Camera-type eye (tissue), 1 donor: ENCODE data around the gene CASP2. TPM values are rescaled to one million over a fixed set of nuclear protein-coding genes. Genes with fewer than 3 reads are reported as not detected.

Source experiments
- total RNA-seq: library from RNA; depleted of rRNA; stranded (reverse); fragments of >200 nt; gene quantifications from one replicate; pipeline ENCODE4 v1.2.3, GENCODE V29; 2014

CASP2 gene
- 36.0 TPM for total RNA-seq

GRCh38 chr7:143287935-143288826 lies at the start of gene CASP2:
TSS of gene CASP2 (plus strand) at chr7:143288351. CDS start at chr7:143288456, 105 bp downstream.

GRCh38 chr7:143263266-143264195 lies 24.6 kb upstream of the CASP2 start, which contains the start of gene GSTK1:
TSS of gene GSTK1 (plus strand) at chr7:143263441. CDS start at chr7:143263514, 73 bp downstream.

GRCh38 chr7:143284591-143285469 lies 3.3 kb upstream of the CASP2 start, which contains the start of gene TMEM139:
TSS of gene TMEM139 (plus strand) at chr7:143284958. CDS start at chr7:143285958, 1,000 bp downstream.

GRCh38 chr7:143315776-143316175 lies 27.6 kb downstream of the CASP2 start, which contains the start of gene CLCN1:
TSS of gene CLCN1 (plus strand) at chr7:143316111. CDS start at chr7:143316213, 102 bp downstream.

Other genes with a start within 250 kb of the CASP2 start
- not detected for gene OR6V1, start 236.0 kb upstream of the CASP2 start, total RNA-seq
- not detected for gene PIP, start 156.3 kb upstream of the CASP2 start, total RNA-seq
- not detected for gene TAS2R39, start 104.9 kb upstream of the CASP2 start, total RNA-seq
- gene TAS2R40, start 66.3 kb upstream of the CASP2 start, total RNA-seq, result not detected
- gene GSTK1, start 24.9 kb upstream of the CASP2 start, total RNA-seq, result 69.9 TPM
- 3.6 TPM for gene TMEM139, start 3.4 kb upstream of the CASP2 start, total RNA-seq
- gene CLCN1, start 27.8 kb downstream of the CASP2 start, total RNA-seq, result 0.22 TPM
- gene FAM131B, start 74.4 kb downstream of the CASP2 start, total RNA-seq, result 13.0 TPM
- 29.9 TPM for gene ZYX, start 93.0 kb downstream of the CASP2 start, total RNA-seq
- 2.1 TPM for gene EPHA1, start 120.5 kb downstream of the CASP2 start, total RNA-seq
- gene TAS2R60, start 155.1 kb downstream of the CASP2 start, total RNA-seq, result not detected
- not detected for gene TAS2R41, start 189.5 kb downstream of the CASP2 start, total RNA-seq